SKM-1 (cell line): ENCODE measurements around the gene ARHGEF17.

ENCODE experiments used
- DNase-seq: peaks from one replicate; lab custom pipeline; 2025; ENCODE audit not compliant: unreplicated experiment; lab: John Stamatoyannopoulos, UW

The ARHGEF17 gene

GRCh38 chr11:73311394-73311869, 3.4 kb downstream of the ARHGEF17 start:
- DNase-seq, result no peak

- DNase-seq, result no peak
Measured at GRCh38 chr11:73312036-73312435, 4.0 kb downstream of the ARHGEF17 start.

DNA sequence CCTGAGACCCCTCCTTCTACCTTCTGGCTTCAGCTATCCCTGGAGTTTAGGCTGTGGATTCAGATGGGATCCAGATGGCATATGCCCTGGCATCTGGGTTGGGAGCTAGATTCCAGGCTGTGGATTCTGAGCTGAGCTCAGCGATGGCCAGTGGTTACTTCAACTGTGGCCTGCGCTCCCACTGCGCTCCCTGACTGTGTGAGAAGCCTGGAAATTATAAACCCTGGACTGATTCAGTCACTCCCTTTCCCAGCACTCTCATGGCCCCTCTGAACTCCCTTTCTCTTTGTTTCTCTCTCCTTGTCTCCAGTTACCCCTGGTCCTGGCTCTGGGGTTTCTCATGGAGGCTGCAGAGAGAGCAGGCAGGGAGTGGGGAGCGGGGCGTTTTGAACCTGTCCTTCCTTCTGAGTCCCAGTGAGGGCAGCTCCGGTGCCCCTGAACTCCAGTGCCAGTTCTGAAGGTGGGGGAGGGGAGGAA, 4.8 kb downstream of the ARHGEF17 start:
- DNase-seq, result no peak

- no peak for DNase-seq
Measured at GRCh38 chr11:73313652-73314051, 5.6 kb downstream of the ARHGEF17 start.

GRCh38 chr11:73314117-73314961, 6.3 kb downstream of the ARHGEF17 start:
- no peak for DNase-seq

- no peak for DNase-seq
Measured at GRCh38 chr11:73315293-73316020, 7.4 kb downstream of the ARHGEF17 start.

DNA sequence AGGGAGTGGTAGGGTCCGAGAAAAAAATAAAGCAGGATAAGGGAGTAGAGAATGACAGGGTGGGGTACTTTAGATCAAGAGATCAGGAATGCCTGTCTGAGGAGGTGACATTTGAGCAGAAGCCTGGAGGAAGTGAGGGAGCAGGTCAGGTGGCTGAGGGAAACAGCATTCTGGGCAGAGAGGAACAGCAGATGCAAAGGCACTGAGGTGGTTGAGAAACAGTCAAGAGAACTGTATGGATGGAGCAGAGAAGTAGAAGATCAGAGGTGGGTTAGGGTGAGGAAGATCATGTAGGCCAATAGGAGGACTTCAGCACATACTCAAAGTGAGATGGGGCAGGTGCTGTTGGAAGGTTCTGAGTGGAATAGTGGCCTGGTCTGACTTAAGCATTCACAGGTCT, 8.3 kb downstream of the ARHGEF17 start:
- no peak for DNase-seq

DNA sequence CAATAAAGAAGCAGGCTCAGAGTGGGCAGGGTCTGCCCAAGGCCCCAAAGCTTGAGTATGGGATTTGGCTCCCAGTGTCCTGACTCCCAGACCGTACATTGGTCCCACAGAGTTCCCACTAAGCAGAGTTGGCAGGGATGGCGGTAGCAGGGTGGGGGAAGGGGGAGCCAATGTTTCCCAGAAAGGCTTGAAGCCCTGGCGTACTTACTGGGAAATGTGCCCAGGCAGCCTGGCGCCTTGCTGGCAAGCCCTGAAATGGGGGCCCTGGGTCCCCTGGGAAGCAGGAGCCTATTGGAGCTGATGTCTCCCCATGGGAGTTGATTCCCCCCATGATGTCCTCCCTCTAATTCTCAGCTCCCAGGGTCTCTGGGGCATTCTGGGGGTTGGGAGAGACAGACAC, 9.3 kb downstream of the ARHGEF17 start:
- DNase-seq, result no peak

DNA sequence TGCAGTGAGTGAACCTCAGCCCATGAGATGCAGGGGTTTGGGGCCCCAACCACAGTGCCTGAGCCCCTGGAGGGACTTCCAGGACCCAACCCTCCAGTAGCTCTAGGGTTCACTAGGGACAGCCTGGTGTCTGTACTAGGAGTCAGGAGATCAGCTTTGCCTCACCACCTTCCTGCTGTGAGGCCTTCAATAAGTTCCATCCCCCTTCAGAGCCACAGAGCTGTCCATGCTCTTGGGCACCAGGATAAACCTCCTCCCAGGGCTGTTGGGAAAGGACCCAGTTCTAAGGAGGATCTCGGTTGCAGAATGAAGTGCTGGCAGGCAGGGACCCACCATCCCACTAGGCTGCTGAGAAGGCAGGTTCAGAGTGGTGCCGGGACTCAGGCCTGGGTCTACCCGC, 9.7 kb downstream of the ARHGEF17 start:
- DNase-seq, result no peak

DNA sequence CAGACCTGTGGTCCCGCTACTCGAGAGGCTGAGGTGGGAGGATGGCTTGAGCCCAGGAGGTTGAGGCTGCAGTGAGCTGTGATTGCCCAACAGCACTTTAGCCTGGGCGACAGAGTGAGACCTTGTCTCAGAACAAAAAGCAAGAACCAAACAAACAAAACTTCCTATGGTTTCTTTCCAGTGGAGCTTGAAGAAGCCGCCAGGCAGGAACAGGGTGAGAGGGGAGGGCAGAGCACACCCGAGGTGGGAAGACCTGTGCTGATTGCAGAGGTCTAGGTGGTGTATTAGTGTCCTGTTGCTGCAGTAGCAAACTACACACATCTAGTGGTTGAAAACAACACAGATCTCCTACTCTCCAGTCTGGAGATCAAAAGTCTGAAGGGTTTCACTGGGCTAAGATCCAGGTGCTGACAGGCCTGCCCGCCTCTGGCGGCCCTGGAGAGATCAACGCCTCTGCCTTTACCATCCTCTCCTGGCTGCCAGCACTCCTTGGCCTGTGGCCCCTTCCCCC, 10.5 kb downstream of the ARHGEF17 start:
- DNase-seq, result no peak

GRCh38 chr11:73320763-73321603, 12.9 kb downstream of the ARHGEF17 start:
- no peak for DNase-seq

GRCh38 chr11:73321604-73322381, 13.7 kb downstream of the ARHGEF17 start:
- no peak for DNase-seq

DNA sequence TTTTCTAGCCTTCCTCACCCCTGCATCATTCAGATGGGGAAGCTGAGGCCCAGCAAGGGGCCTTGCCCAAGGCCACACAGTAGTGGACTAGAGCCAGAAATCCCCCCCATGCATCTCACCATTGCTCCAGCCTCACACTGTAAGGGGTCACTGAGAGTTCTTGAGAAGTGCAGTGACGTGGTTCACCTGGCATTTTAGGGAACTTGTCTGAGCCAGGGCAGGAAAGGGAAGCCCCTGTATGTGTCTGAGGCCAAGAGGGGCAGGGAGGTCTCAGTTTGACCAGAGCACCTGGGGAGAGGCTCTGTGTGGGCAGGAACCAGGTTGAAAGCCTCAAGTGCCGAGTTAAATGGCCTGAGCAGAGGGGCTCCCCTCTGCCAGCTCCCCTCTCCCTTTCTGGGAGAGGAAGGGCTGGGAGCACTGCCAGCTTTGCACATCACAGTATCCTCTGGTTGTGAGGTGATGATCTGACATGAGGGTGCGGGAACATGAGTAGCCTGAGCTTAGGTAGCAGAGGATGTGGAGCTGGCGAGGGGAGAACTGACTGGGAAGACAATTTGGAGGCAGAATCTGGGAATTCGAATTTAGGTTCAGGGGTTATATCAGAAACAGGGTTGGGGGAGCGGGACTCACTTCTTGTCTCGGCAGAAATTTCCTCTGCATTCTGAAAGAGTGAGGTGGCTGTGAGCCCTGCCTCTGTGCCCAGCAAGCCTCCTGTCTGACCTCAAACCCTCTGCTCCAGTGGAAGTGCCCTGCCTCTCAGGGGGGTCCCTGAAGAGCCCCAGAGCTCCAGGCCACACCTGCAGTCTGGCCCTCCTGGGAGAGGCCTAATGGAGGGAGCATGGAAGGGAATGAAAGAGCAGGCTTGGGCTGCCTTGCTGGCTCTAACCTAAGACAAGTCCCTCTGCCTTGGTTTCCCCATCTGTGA, 14.6 kb downstream of the ARHGEF17 start:
- DNase-seq, result no peak

- no peak for DNase-seq
Measured at GRCh38 chr11:73323464-73323863, 15.4 kb downstream of the ARHGEF17 start.

DNA sequence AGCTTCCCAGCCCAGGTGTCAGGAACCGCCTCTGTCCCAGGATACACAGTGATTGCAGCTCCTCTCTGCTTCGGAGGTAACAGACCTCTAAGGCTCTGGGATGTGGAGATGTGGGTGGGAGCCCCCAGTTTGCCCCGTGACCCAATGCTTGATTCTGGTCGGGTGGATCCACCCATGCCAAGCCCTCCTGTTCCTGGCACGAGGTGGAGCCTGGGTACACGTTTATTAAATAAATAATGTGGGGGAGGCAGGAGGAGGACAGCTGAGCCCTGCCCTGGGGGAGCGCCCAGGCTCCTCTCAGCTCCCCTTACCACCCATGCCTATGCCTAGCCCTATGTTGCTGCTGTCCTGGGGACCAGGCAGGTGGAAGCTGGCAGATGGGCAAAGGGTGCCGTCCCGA, 16.0 kb downstream of the ARHGEF17 start:
- DNase-seq, result no peak

DNA sequence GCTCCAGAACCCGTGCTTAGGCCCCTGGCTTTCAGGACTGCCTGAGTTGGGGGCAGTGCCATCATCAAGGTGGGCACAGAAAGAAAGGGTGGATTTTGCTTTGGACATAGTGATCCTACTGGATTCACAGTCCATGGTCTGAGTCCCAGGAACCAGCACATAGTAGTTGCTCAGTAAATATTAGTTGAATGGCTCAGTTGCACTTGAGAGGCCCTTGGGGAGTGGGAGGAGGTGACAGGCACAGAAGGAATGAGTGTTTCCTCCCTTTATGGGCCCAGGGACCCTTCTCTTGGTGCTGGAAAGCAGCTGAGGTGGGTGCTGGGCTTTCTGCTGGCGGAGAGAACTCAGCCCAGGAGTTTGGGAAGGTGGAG, 16.6 kb downstream of the ARHGEF17 start:
- no peak for DNase-seq

- no peak for DNase-seq
Measured at GRCh38 chr11:73325036-73325981, 17.2 kb downstream of the ARHGEF17 start.
